Limb (tissue), 2 donors: Measurements from ENCODE around the gene CTNNAL1.

Experiments used
- DNase-seq, 2 donors: peaks; one replicate each; pipeline ENCODE4 v3.0.0-alpha.2; 2016; ENCODE audit errors: extremely low spot score in 2 of 2

Gene CTNNAL1

GRCh38 chr9:109028457-109028856 is 15.2 kb upstream of the CTNNAL1 start:
- no peak for DNase-seq

- peak in 1 of 2 donors; percentile 37 for DNase-seq
Observed at GRCh38 chr9:109027176-109027575, 13.9 kb upstream of the CTNNAL1 start.

GRCh38 chr9:109026306-109026705 is 13.0 kb upstream of the CTNNAL1 start:
- DNase-seq: no peak

- DNase-seq: no peak
Observed at GRCh38 chr9:109022873-109023272, 9.6 kb upstream of the CTNNAL1 start.

- no peak for DNase-seq
Observed at GRCh38 chr9:109020581-109021511, 7.5 kb upstream of the CTNNAL1 start.

GRCh38 chr9:109020113-109020512 is 6.8 kb upstream of the CTNNAL1 start:
- DNase-seq: no peak

GRCh38 chr9:109019420-109019819 is 6.1 kb upstream of the CTNNAL1 start:
- DNase-seq: no peak

GRCh38 chr9:109017493-109017892 is 4.2 kb upstream of the CTNNAL1 start:
- DNase-seq: no peak

GRCh38 chr9:109017061-109017460 is 3.8 kb upstream of the CTNNAL1 start:
- no peak for DNase-seq

GRCh38 chr9:109016132-109016531 is 2.8 kb upstream of the CTNNAL1 start:
- DNase-seq: no peak

GRCh38 chr9:109014608-109015280 is 1.4 kb upstream of the CTNNAL1 start:
- no peak for DNase-seq

GRCh38 chr9:109013679-109014607 is 644 bp upstream of the CTNNAL1 start:
- peak in 1 of 2 donors; percentile 18 for DNase-seq

- DNase-seq: peak in 1 of 2 donors; percentile 43
Observed at GRCh38 chr9:109012009-109012875, 1.1 kb downstream of the CTNNAL1 start.

- no peak for DNase-seq
Observed at GRCh38 chr9:109011231-109011671, 2.0 kb downstream of the CTNNAL1 start.

GRCh38 chr9:109010746-109011145 is 2.6 kb downstream of the CTNNAL1 start:
- no peak for DNase-seq

GRCh38 chr9:109005678-109006077 is 7.6 kb downstream of the CTNNAL1 start:
- no peak for DNase-seq

- DNase-seq: no peak
Observed at GRCh38 chr9:109003116-109003515, 10.2 kb downstream of the CTNNAL1 start.

GRCh38 chr9:109002141-109002540 is 11.2 kb downstream of the CTNNAL1 start:
- no peak for DNase-seq

- DNase-seq: no peak
Observed at GRCh38 chr9:109001275-109001676, 12.0 kb downstream of the CTNNAL1 start.

- no peak for DNase-seq
Observed at GRCh38 chr9:108997112-108997511, 16.2 kb downstream of the CTNNAL1 start.
